ENCODE data around the gene MAOA.

- TF ChIP-seq ZSCAN32 (CRISPR knock-in tag; IDR thresholded peaks at IDR 0.05) = no peak
- no peak for TF ChIP-seq MYC (IDR thresholded peaks at IDR 0.05; ENCODE audit: low read depth, low read length)
- no peak for TF ChIP-seq MYC (CRISPR knock-in tag; IDR thresholded peaks at IDR 0.05; ENCODE audit: borderline replicate concordance, low read depth)
- TF ChIP-seq SMC3 (conservative IDR thresholded peaks at IDR 0.05; ENCODE audit: insufficient read depth, low read depth, low read length) = no peak
- TF ChIP-seq POLR2A (conservative IDR thresholded peaks at IDR 0.05) = no peak
- TF ChIP-seq LEF1 (IDR thresholded peaks at IDR 0.05) = no peak
- no peak for TF ChIP-seq BHLHE40 (IDR thresholded peaks at IDR 0.05; ENCODE audit: low read length)
- no peak for TF ChIP-seq KAT8 (IDR thresholded peaks at IDR 0.05; ENCODE audit: low read depth)
- no peak for TF ChIP-seq NCOA6 (IDR thresholded peaks at IDR 0.05)
These were observed 90.0 kb downstream of the MAOA start for GRCh38 chrX:43745938-43746721.
